ENCODE results near the gene KRTAP10-12. TPM values are rescaled to one million over a fixed set of nuclear protein-coding genes. Genes with fewer than 3 reads are reported as not detected.

The KRTAP10-12 gene
- total RNA-seq, 4 donors from 2014 or later: not detected

- no peak overlapping the region for H3K27ac ChIP-seq
- no peaks in the 10 kb centered on the region for H3K36me3 ChIP-seq
- no peaks in the 10 kb centered on the region for H3K4me1 ChIP-seq
- no peak for TF ChIP-seq POLR2A (IDR thresholded peaks at IDR 0.05)
- TF ChIP-seq, protein P1, sequence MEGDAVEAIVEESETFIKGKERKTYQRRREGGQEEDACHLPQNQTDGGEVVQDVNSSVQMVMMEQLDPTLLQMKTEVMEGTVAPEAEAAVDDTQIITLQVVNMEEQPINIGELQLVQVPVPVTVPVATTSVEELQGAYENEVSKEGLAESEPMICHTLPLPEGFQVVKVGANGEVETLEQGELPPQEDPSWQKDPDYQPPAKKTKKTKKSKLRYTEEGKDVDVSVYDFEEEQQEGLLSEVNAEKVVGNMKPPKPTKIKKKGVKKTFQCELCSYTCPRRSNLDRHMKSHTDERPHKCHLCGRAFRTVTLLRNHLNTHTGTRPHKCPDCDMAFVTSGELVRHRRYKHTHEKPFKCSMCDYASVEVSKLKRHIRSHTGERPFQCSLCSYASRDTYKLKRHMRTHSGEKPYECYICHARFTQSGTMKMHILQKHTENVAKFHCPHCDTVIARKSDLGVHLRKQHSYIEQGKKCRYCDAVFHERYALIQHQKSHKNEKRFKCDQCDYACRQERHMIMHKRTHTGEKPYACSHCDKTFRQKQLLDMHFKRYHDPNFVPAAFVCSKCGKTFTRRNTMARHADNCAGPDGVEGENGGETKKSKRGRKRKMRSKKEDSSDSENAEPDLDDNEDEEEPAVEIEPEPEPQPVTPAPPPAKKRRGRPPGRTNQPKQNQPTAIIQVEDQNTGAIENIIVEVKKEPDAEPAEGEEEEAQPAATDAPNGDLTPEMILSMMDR (IDR thresholded peaks at IDR 0.05): no peak
- no peak overlapping the region for H3K4me3 ChIP-seq
- intact Hi-C loops (cut with DNase I): no loop called here
- WGBS, 2 donors: 57 to 81% methylated on average over 1 to 3 of the region's 3 CpGs
- peaks cover 0 to 26% (median 0%) of the 10 kb centered on the region in 4 donors for H3K27me3 ChIP-seq
- H3K9me3 ChIP-seq: peaks cover 0 to 31% (median 11%) of the 10 kb centered on the region in 3 donors
- DNase-seq: no peak
Observed at GRCh38 chr21:44670642-44671432, 26.1 kb upstream of the KRTAP10-12 start.

DNA sequence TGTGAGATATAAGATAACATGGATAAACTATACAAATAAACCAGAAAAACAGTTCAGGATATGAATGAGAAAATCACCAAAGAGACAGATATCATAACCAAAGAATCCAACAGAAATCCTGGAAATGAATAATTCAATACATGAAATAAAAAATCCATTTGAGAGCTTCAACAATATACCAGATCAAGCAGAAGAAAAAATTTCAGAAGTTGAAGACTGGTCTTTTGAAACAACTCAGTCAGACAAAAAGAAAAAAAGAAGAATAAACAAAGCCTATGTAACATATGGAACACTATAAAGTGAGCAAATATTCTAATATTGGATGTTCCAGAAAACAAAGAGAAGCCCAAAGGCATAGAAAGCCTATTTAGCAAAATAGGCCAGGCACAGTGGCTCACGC lies 25.1 kb upstream of the KRTAP10-12 start:
- intact Hi-C loops (cut with DNase I): no loop called here
- H3K9me3 ChIP-seq: peaks cover 0 to 31% (median 11%) of the 10 kb centered on the region in 3 donors
- 76 to 80% methylated on average over 1 of the region's 1 CpG for WGBS, 2 donors
- H3K4me1 ChIP-seq: no peaks in the 10 kb centered on the region
- no peak for TF ChIP-seq POLR2A (IDR thresholded peaks at IDR 0.05)
- TF ChIP-seq, protein P1 (IDR thresholded peaks at IDR 0.05): no peak
- no peak for DNase-seq
- H3K27ac ChIP-seq: no peak overlapping the region
- H3K36me3 ChIP-seq: no peaks in the 10 kb centered on the region
- no peak overlapping the region for H3K4me3 ChIP-seq
- peaks cover 0 to 26% (median 0%) of the 10 kb centered on the region in 4 donors for H3K27me3 ChIP-seq

DNA sequence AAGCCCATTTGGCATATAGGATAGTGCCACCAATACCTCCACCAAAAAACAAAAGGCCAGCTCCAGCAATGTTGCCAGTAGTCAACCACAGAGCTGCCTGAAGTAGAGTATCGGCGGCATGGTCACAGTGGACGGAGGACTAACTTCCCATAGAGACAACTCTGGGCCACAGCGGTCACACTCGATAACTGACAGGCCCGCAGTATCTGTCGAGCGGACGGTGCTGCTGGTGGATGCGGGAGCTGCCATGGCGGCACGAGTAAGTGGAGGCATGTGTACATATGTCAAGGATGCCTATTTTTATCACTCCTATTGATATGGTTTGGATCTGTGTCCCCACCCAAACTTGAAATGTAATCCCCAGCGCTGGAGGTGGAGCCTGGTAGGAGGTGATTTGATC lies 19.1 kb upstream of the KRTAP10-12 start:
- no peak overlapping the region for H3K27ac ChIP-seq
- H3K4me3 ChIP-seq: no peak overlapping the region
- intact Hi-C loops (cut with DNase I): no loop called here
- 91 to 92% methylated on average over 11 to 13 of the region's 13 CpGs for WGBS, 2 donors
- DNase-seq: no peak
- H3K9me3 ChIP-seq: peaks cover 0 to 7% (median under 1%) of the 10 kb centered on the region in 3 donors
- H3K27me3 ChIP-seq: peaks cover 0 to 15% (median 0%) of the 10 kb centered on the region in 4 donors
- no peak for TF ChIP-seq POLR2A (IDR thresholded peaks at IDR 0.05)
- TF ChIP-seq, protein P1 (IDR thresholded peaks at IDR 0.05): no peak
- no peaks in the 10 kb centered on the region for H3K36me3 ChIP-seq
- H3K4me1 ChIP-seq: no peaks in the 10 kb centered on the region

- Histone ChIP-seq H3K27ac (no peak overlapping the region), H3K9me3 (no peaks in the 10 kb centered on the region), H3K27me3 (peaks cover 0 to 30% (median 0%) of the 10 kb centered on the region in 4 donors), H3K4me3 (no peak overlapping the region), H3K36me3 (no peaks in the 10 kb centered on the region), H3K4me1 (no peaks in the 10 kb centered on the region)
- WGBS, 2 donors: 60 to 87% methylated on average over 8 to 10 of the region's 11 CpGs
- DNase-seq: no peak
- intact Hi-C loops (cut with DNase I): no loop called here
- TF ChIP-seq POLR2A (IDR thresholded peaks at IDR 0.05): no peak
- TF ChIP-seq, protein P1 (IDR thresholded peaks at IDR 0.05): no peak
Observed at GRCh38 chr21:44681152-44681551, 15.8 kb upstream of the KRTAP10-12 start.

- H3K27ac ChIP-seq: no peak within 1 kb of the TSS
- no peak for DNase-seq
- no peaks in the 10 kb centered on the region for H3K4me1 ChIP-seq
- H3K27me3 ChIP-seq: peaks cover 0 to 39% (median 0%) of the 10 kb centered on the region in 4 donors
- no peaks in the 10 kb centered on the region for H3K9me3 ChIP-seq
- TF ChIP-seq, protein P1 (IDR thresholded peaks at IDR 0.05): no peak
- no peak for TF ChIP-seq POLR2A (IDR thresholded peaks at IDR 0.05)
- H3K4me3 ChIP-seq: no peak within 1 kb of the TSS
- intact Hi-C loops (cut with DNase I): no loop called here
- WGBS, 2 donors: 58 to 72% methylated on average over 8 to 22 of the region's 23 CpGs
- H3K36me3 ChIP-seq: no peaks in the 10 kb centered on the region
Observed at GRCh38 chr21:44681861-44682579, 15.0 kb upstream of the KRTAP10-12 start, which contains the start of gene KRTAP12-1. KRTAP12-1 (minus strand) TSS chr21:44682163; CDS start chr21:44682123, 40 bp downstream.

Measured in esophagus squamous epithelium (tissue), 5 donors.